Thyroid gland (tissue), 4 donors: ENCODE results near the gene NNMT. TPM values are rescaled to one million over a fixed set of nuclear protein-coding genes. Genes with fewer than 3 reads are reported as not detected.
A peak's percentile ranks its signal among the peaks of the same experiment; 100 is the strongest.

Source experiments
- DNase-seq, 2 donors: peaks; one replicate each; pipeline ENCODE4 v3.0.0-alpha.2; 2019
- H3K27ac ChIP-seq, 3 donors: fragments of 200-600 bp; sonication (generic); 1 replicate in 2 of 3; 2 replicates in 1 of 3; pipeline ENCODE4 v1.5.1; 2016 to 2019; ENCODE audit warnings: mild to moderate bottlenecking in 1 of 3, moderate library complexity in 1 of 3
- H3K27me3 ChIP-seq: fragments of 200-600 bp; sonication (generic); one replicate; pipeline ENCODE4 v1.5.1; 2019
- H3K36me3 ChIP-seq, 2 donors: fragments of 200-600 bp; sonication (generic); one replicate each; pipeline ENCODE4 v1.5.1; 2016 to 2019
- H3K4me1 ChIP-seq, 2 donors: fragments of 200-600 bp; sonication (generic); one replicate each; pipeline ENCODE4 v1.5.1; 2017 to 2019
- H3K4me3 ChIP-seq, 3 donors: fragments of 200-600 bp; sonication (generic); replicated peaks in 1 of 3; 1 replicate in 2 of 3; 2 replicates in 1 of 3; pipeline ENCODE4 v1.5.1; 2016; ENCODE audit warnings: mild to moderate bottlenecking in 1 of 3
- H3K9me3 ChIP-seq: fragments of 200-600 bp; sonication (generic); one replicate; pipeline ENCODE4 v1.5.1; 2017
- POLR2A ChIP-seq, 2 donors: fragments of 450-650 bp; IDR thresholded peaks; one replicate each; pipeline ENCODE4 v1.6.1; 2017; ENCODE audit warnings: antibody characterized with exemption in 2 of 2, mild to moderate bottlenecking in 2 of 2, moderate library complexity in 1 of 2
- WGBS, 2 donors: methylation state at CpG; one replicate each; pipeline ENCODE4 v1.1.5; 2017; 5-methylcytosine and 5-hydroxymethylcytosine counted together
- intact Hi-C: fragments of 100-400 bp; cut with DNase I; formaldehyde crosslinking; loops from one replicate; pipeline ENCODE4 v1.15.1; 2023
- total RNA-seq, 4 donors: library from RNA; depleted of rRNA; stranded (reverse); fragments of >200 nt; gene quantifications; one replicate each; pipeline ENCODE4 v1.2.3, GENCODE V29; 2016
- TF ChIP-seq, protein P1 (sequence below), 6 experiments: fragments of 200-600 bp in 3 of 6; fragments of 450-650 bp in 3 of 6; sonication (generic) in 3 of 6; IDR thresholded peaks; one replicate each; pipeline ENCODE4 v1.5.1; 2016 to 2019; ENCODE audit warnings: antibody characterized with exemption in 6 of 6, mild to moderate bottlenecking in 2 of 6, inconsistent platforms in 1 of 6, moderate library complexity in 1 of 6

NNMT gene
- total RNA-seq, 4 donors from 2014 or later = 78.1 to 459 (median 185) TPM

DNA sequence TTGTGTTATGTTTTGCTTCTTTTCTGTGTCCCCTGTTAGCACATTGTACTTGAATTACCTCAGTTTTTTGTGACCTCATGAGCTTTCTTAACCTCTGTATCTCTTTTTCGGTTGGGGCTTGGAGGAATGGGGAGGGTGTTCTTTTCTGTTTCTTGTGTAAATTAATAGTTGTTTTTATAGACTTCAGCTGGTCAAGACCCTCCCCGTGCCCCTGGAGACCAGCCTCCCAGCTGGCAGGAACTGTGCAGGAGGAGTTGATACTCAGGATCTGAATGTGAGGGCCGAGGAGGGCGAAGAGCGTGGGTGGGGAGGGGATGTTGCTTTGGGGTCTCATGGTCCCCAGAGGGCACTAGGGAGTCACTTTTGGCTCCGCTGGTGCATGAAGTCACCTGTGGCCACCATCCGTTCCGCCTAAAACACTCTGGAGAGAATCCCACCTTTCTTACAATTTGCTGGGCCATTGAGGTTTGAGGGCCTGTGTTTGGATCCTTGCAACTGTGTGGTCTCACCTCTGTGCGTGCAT lies 44.3 kb upstream of the NNMT start:
- no peak overlapping the region for H3K4me3 ChIP-seq
- DNase-seq = no peak
- WGBS, 2 donors = 68 to 83% methylated on average over 9 of the region's 9 CpGs
- H3K4me1 ChIP-seq = peaks cover 8 to 21% of the 10 kb centered on the region in 2 donors
- no peaks in the 10 kb centered on the region for H3K9me3 ChIP-seq
- no peak overlapping the region for H3K27ac ChIP-seq
- intact Hi-C loops = no loop called here
- no peak for TF ChIP-seq POLR2A (IDR thresholded peaks at IDR 0.05)
- TF ChIP-seq, protein P1, sequence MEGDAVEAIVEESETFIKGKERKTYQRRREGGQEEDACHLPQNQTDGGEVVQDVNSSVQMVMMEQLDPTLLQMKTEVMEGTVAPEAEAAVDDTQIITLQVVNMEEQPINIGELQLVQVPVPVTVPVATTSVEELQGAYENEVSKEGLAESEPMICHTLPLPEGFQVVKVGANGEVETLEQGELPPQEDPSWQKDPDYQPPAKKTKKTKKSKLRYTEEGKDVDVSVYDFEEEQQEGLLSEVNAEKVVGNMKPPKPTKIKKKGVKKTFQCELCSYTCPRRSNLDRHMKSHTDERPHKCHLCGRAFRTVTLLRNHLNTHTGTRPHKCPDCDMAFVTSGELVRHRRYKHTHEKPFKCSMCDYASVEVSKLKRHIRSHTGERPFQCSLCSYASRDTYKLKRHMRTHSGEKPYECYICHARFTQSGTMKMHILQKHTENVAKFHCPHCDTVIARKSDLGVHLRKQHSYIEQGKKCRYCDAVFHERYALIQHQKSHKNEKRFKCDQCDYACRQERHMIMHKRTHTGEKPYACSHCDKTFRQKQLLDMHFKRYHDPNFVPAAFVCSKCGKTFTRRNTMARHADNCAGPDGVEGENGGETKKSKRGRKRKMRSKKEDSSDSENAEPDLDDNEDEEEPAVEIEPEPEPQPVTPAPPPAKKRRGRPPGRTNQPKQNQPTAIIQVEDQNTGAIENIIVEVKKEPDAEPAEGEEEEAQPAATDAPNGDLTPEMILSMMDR (IDR thresholded peaks at IDR 0.05) = no peak
- no peaks in the 10 kb centered on the region for H3K27me3 ChIP-seq
- H3K36me3 ChIP-seq = peaks cover 49 to 68% of the 10 kb centered on the region in 2 donors

DNA sequence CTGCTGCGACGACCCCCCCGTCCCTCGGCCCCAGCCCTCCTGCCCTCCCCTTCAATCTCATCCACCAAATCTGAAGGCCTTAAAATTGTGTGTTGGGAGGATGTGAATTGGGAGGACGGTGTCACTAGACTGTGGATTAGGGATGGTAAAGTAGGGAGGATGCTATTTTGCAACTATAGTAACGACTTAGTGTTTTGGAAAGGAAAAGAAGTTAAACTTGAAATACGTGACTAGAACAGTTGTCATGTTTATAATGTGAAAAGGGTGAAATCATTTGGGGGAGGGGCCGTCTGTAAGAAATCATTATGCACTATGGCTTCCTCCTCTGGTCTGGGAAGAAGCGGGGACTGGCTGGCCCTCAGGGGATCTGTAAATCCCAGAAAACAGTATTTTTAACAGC lies 43.4 kb upstream of the NNMT start:
- no peaks in the 10 kb centered on the region for H3K9me3 ChIP-seq
- TF ChIP-seq, protein P1 (IDR thresholded peaks at IDR 0.05) = no peak
- TF ChIP-seq POLR2A (IDR thresholded peaks at IDR 0.05) = no peak
- peaks cover 16 to 28% of the 10 kb centered on the region in 2 donors for H3K4me1 ChIP-seq
- H3K4me3 ChIP-seq = no peak overlapping the region
- H3K36me3 ChIP-seq = peaks cover 41 to 60% of the 10 kb centered on the region in 2 donors
- intact Hi-C loops = no loop called here
- H3K27me3 ChIP-seq = no peaks in the 10 kb centered on the region
- H3K27ac ChIP-seq = no peak overlapping the region
- 83 to 84% methylated on average over 9 of the region's 9 CpGs for WGBS, 2 donors
- no peak for DNase-seq

DNA sequence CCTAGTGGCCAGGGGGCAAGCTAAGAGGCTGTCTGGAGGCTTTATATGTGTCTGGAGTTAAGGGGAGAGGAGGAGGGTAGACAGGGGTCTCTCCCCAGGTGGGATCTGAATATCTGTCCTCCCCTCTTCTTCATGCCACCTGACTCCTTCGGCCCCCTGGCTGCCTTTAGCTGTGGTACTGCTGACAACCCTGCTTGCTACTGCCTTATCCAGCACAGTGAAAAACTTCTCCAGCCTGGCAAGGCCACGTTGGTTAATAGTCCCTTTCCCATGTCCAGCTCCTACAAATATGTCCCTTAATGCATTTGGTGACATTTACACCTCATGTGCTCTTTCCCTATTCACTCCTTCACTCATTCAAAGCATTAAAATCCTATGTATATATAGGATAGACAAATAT lies 42.4 kb upstream of the NNMT start:
- TF ChIP-seq, protein P1 (IDR thresholded peaks at IDR 0.05) = no peak
- no peak for TF ChIP-seq POLR2A (IDR thresholded peaks at IDR 0.05)

DNA sequence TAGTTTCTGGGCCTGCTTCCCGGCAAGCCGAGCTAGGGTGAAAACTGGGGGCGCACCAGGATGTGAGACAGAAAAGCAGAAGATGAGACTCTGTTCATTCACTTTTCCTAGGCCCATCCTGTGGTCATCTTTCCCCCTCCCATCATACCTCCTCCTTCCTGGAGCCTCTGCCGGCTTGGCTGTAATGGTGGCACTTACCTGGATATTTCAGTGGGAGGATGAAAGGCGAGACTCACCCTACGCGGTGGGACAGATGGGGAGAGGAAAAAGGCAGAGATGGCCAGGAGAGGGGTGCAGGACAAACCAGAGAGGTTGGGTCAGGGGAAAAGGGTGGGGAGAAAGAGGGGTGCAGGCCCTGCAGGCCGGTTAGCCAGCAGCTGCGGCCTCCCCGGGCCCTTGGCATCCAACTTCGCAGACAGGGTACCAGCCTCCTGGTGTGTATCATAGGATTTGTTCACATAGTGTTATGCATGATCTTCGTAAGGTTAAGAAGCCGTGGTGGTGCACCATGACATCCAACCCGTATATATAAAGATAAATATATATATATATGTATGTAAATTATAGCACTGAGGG lies 41.5 kb upstream of the NNMT start:
- intact Hi-C loops = no loop called here
- no peaks in the 10 kb centered on the region for H3K27me3 ChIP-seq
- no peak for TF ChIP-seq POLR2A (IDR thresholded peaks at IDR 0.05)
- TF ChIP-seq, protein P1 (IDR thresholded peaks at IDR 0.05) = no peak
- peaks cover 32 to 44% of the 10 kb centered on the region in 2 donors for H3K4me1 ChIP-seq
- H3K27ac ChIP-seq = no peak overlapping the region
- H3K9me3 ChIP-seq = no peaks in the 10 kb centered on the region
- H3K4me3 ChIP-seq = no peak overlapping the region
- 96 to 97% methylated on average over 14 of the region's 14 CpGs for WGBS, 2 donors
- no peak for DNase-seq
- peaks cover 27 to 46% of the 10 kb centered on the region in 2 donors for H3K36me3 ChIP-seq

More for the DNA sequence above, 42.4 kb upstream of the NNMT start:
- DNase-seq = no peak
- H3K4me3 ChIP-seq = no peak overlapping the region
- H3K36me3 ChIP-seq = peaks cover 31 to 50% of the 10 kb centered on the region in 2 donors
- no peaks in the 10 kb centered on the region for H3K9me3 ChIP-seq
- WGBS, 2 donors = 85 to 87% methylated on average over 2 of the region's 2 CpGs
- peaks cover 24 to 38% of the 10 kb centered on the region in 2 donors for H3K4me1 ChIP-seq
- intact Hi-C loops = no loop called here
- no peaks in the 10 kb centered on the region for H3K27me3 ChIP-seq
- peak overlapping the region in 1 of 3 donors; percentile 25 for H3K27ac ChIP-seq

DNA sequence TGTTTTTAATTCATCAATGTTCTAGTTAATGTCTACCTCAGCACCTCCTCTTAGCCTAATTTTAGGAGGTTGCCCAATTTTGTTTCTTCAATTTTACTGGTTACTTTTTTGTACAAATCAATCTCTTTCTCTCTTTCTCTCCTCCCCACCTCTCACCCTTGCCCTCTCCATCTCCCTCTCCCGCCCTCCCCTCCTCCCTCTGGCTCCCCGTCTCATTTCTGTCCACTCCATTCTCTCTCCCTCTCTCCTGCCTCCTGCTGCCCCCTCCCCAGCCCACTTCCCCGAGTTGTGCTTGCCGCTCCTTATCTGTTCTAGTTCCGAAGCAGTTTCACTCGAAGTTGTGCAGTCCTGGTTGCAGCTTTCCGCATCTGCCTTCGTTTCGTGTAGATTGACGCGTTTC lies 40.9 kb upstream of the NNMT start:
- WGBS, 2 donors = 91 to 94% methylated on average over 11 of the region's 11 CpGs
- Histone ChIP-seq H3K4me3 (no peak overlapping the region), H3K36me3 (peaks cover 26 to 40% of the 10 kb centered on the region in 2 donors), H3K27ac (no peak overlapping the region), H3K9me3 (no peaks in the 10 kb centered on the region), H3K4me1 (peaks cover 32 to 44% of the 10 kb centered on the region in 2 donors), H3K27me3 (no peaks in the 10 kb centered on the region)
- intact Hi-C loops = no loop called here
- no peak for TF ChIP-seq POLR2A (IDR thresholded peaks at IDR 0.05)
- TF ChIP-seq, protein P1 (IDR thresholded peaks at IDR 0.05) = no peak
- DNase-seq = no peak
